GM19099 (cell line): ENCODE data around the gene CCM2.

Experiments
- POLR2A ChIP-seq: IDR thresholded peaks from 3 replicates; pipeline ENCODE4 v1.6.1; 2011; ENCODE audit warnings: low read depth; ENCODE audit not compliant: insufficient read length; ENCODE audit errors: extremely low read depth

Gene CCM2

GRCh38 chr7:45057878-45058277, 57.9 kb downstream of the CCM2 start:
- TF ChIP-seq POLR2A: no peak

- TF ChIP-seq POLR2A: no peak
Measured at GRCh38 chr7:45060295-45060694, 60.3 kb downstream of the CCM2 start.

GRCh38 chr7:45061352-45061751, 61.4 kb downstream of the CCM2 start:
- no peak for TF ChIP-seq POLR2A

GRCh38 chr7:45061806-45062425, 61.9 kb downstream of the CCM2 start:
- TF ChIP-seq POLR2A: no peak

GRCh38 chr7:45064047-45064725, 64.2 kb downstream of the CCM2 start:
- TF ChIP-seq POLR2A: no peak

- TF ChIP-seq POLR2A: no peak
Measured at GRCh38 chr7:45065031-45065995, 65.3 kb downstream of the CCM2 start.

- no peak for TF ChIP-seq POLR2A
Measured at GRCh38 chr7:45066409-45066808, 66.4 kb downstream of the CCM2 start.

- no peak for TF ChIP-seq POLR2A
Measured at GRCh38 chr7:45067582-45067981, 67.6 kb downstream of the CCM2 start.

GRCh38 chr7:45068236-45069023, 68.4 kb downstream of the CCM2 start:
- no peak for TF ChIP-seq POLR2A

GRCh38 chr7:45069444-45070253, 69.6 kb downstream of the CCM2 start:
- TF ChIP-seq POLR2A: no peak

GRCh38 chr7:45070254-45070642, 70.2 kb downstream of the CCM2 start:
- no peak for TF ChIP-seq POLR2A

- TF ChIP-seq POLR2A: no peak
Measured at GRCh38 chr7:45071528-45071927, 71.5 kb downstream of the CCM2 start.

- TF ChIP-seq POLR2A: no peak
Measured at GRCh38 chr7:45072131-45073030, 72.4 kb downstream of the CCM2 start.
